Measurements from ENCODE around the gene PNP. TPM values are rescaled to one million over a fixed set of nuclear protein-coding genes. Genes with fewer than 3 reads are reported as not detected.

The PNP gene
- total and polyA plus RNA-seq, 2 of the 8 experiments (the other 6 are each of a cell fraction or from before 2014, with no cell fraction given) = 108 to 130 TPM

- Histone ChIP-seq H3K27me3 (replicated peaks in 1 of 4; ENCODE audit: control insufficient read depth in 3 of 4, extremely low read depth in 1 of 4, insufficient read depth in 3 of 4, low read length in 3 of 4) (peaks cover 0 to 7% (median 5%) of the 10 kb centered on the region in 4 experiments; a peak in 4 of 7 replicates), H2AK5ac (ENCODE audit: low read depth, low read length) (no peak overlapping the region), H2BK12ac (ENCODE audit: low read depth, low read length) (no peak overlapping the region), H3K4me1 (replicated peaks in 1 of 4; ENCODE audit: control insufficient read depth in 3 of 4, insufficient read depth in 4 of 4, low read length in 3 of 4) (peaks cover 0 to 4% (median 3%) of the 10 kb centered on the region in 4 experiments; a peak in 3 of 7 replicates), H3K79me2 (ENCODE audit: control insufficient read depth in 1 of 2, insufficient read depth in 2 of 2, low read length in 2 of 2) (no peaks in the 10 kb centered on the region), H4K20me1 (replicated peaks in 1 of 2; ENCODE audit: control insufficient read depth in 1 of 2, insufficient read depth in 2 of 2, low read length in 2 of 2) (no peaks in the 10 kb centered on the region), H3K4ac (replicated peaks; ENCODE audit: insufficient read length, low read depth, low read length) (no peak overlapping the region), H3K4me2 (ENCODE audit: insufficient read depth in 1 of 2, low read depth in 2 of 2, low read length in 2 of 2) (no peak overlapping the region), H3K56ac (replicated peaks; ENCODE audit: insufficient read length, low read depth, low read length) (no peak overlapping the region), H4K8ac (ENCODE audit: extremely low read depth, insufficient read depth, low read length) (0 out of 2 replicates have a peak overlapping the region, but pooled peaks have one; percentile 3), H2BK20ac (ENCODE audit: low read length) (no peak overlapping the region), H2AFZ (ENCODE audit: low read length) (no peak overlapping the region), H3K14ac (ENCODE audit: insufficient read length) (no peak overlapping the region), H3K4me3 (ENCODE audit: extremely low read depth in 1 of 4, insufficient read depth in 2 of 4, low read depth in 3 of 4, low read length in 4 of 4) (no peak overlapping the region), H2BK5ac (ENCODE audit: low read depth, low read length) (peak overlapping the region; percentile 26; the same call in 1 of the 2 replicates), H3K23me2 (ENCODE audit: low read depth, low read length) (peaks cover 1% of the 10 kb centered on the region; the same call in 1 of the 2 replicates), H3K27ac (ENCODE audit: low read depth, low read length) (no peak overlapping the region), H3K79me1 (ENCODE audit: low read depth, low read length) (no peaks in the 10 kb centered on the region), H4K91ac (replicated peaks; ENCODE audit: insufficient read length, low read length) (no peak overlapping the region), H3K23ac (ENCODE audit: insufficient read length) (no peak overlapping the region), H2BK15ac (ENCODE audit: low read length) (0 out of 2 replicates have a peak overlapping the region, but pooled peaks have one; percentile 18), H3K36me3 (ENCODE audit: control insufficient read depth in 2 of 4, insufficient read depth in 4 of 4, low read length in 3 of 4) (no peaks in the 10 kb centered on the region), H3K18ac (ENCODE audit: extremely low read depth, low read length) (no peak overlapping the region), H3K9ac (replicated peaks in 1 of 4; ENCODE audit: extremely low read depth in 1 of 4, low read depth in 3 of 4, low read length in 3 of 4) (no peak overlapping the region), H3K9me3 (ENCODE audit: insufficient read depth in 2 of 2, low read depth in 1 of 2, low read length in 1 of 2) (no peaks in the 10 kb centered on the region), H4K5ac (ENCODE audit: insufficient read length, low read depth, low read length) (no peak overlapping the region), H2BK120ac (replicated peaks; ENCODE audit: low read depth, low read length) (no peak overlapping the region)
- 95% methylated on average over 30 of the region's 30 CpGs; no CpG with 5 or more reads in 1 of the 2 experiments for WGBS, 2 experiments (ENCODE audit: extremely low coverage in 1 of 2, insufficient coverage in 1 of 2, insufficient read length in 1 of 2, insufficient replicate concordance in 2 of 2, low coverage in 1 of 2, low lambda C conversion rate in 2 of 2, missing lambda C conversion rate in 1 of 2)
- DNase-seq (ENCODE audit: low read depth in 1 of 2, low spot score in 2 of 2) (no peak), FAIRE-seq (no peak)
- CTCF ChIA-PET (ENCODE audit: partially characterized antibody) = interaction anchor here (1.3 to 1.7 kb wide), 5 partner anchors 8 to 74 kb away, joined by 3 to 6 read pairs (median 3); no protein-coding TSS in a partner anchor
- POLR2A ChIA-PET (ENCODE audit: partially characterized antibody) = interaction anchor here (0.6 to 0.8 kb wide), 2 partner anchors 12 to 39 kb away, joined by 3 read pairs; partner anchors contain the start of gene PNP
- TF ChIP-seq KDM4A (IDR thresholded peaks at IDR 0.05; ENCODE audit: low read depth, low read length, severe bottlenecking) = no peak
- TF ChIP-seq CHD2 (IDR thresholded peaks at IDR 0.05; ENCODE audit: low read length) = no peak
- TF ChIP-seq TBP (IDR thresholded peaks at IDR 0.05; ENCODE audit: low read depth, low read length) = no peak
- TF ChIP-seq BCL11A (IDR thresholded peaks at IDR 0.05; ENCODE audit: low read depth in 2 of 2, low read length in 2 of 2) = no peak
- no peak for TF ChIP-seq SUZ12 (IDR thresholded peaks at IDR 0.05; ENCODE audit: low read length)
- no peak for TF ChIP-seq POLR2A (IDR thresholded peaks at IDR 0.05; ENCODE audit: control extremely low read depth in 1 of 2, low read depth in 2 of 2, low read length in 2 of 2)
- TF ChIP-seq, protein P1, sequence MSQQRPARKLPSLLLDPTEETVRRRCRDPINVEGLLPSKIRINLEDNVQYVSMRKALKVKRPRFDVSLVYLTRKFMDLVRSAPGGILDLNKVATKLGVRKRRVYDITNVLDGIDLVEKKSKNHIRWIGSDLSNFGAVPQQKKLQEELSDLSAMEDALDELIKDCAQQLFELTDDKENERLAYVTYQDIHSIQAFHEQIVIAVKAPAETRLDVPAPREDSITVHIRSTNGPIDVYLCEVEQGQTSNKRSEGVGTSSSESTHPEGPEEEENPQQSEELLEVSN (IDR thresholded peaks at IDR 0.05) = no peak
- TF ChIP-seq GABPA (IDR thresholded peaks at IDR 0.05; ENCODE audit: borderline replicate concordance, insufficient read depth, low read length) = no peak
These were observed 39.2 kb upstream of the PNP start for GRCh38 chr14:20429801-20430669.
